Ovary (tissue), 9 donors: ENCODE data around the gene RHCG. TPM values are rescaled to one million over a fixed set of nuclear protein-coding genes. Genes with fewer than 3 reads are reported as not detected.

Experiments
- DNase-seq, 5 donors: peaks; one replicate each; pipeline ENCODE4 v3.0.0-alpha.2; 2019 to 2020
- H3K27ac ChIP-seq, 2 donors: fragments of 200-600 bp; one replicate each; pipeline versions ENCODE4 v1.5.1 to v1.8.0; 2019 to 2022
- H3K27me3 ChIP-seq: fragments of 200-600 bp; one replicate; pipeline ENCODE4 v1.8.0; 2022
- H3K36me3 ChIP-seq: fragments of 200-600 bp; sonication (generic); one replicate; pipeline ENCODE4 v1.5.1; 2019
- H3K4me1 ChIP-seq: one replicate; pipeline ENCODE4 v1.8.1; 2013; ENCODE audit warnings: mild to moderate bottlenecking, moderate library complexity; ENCODE audit not compliant: insufficient read depth
- H3K4me3 ChIP-seq: fragments of 200-600 bp; sonication (generic); one replicate; pipeline ENCODE4 v1.5.1; 2017
- H3K9me3 ChIP-seq, 2 donors: fragments of 200-600 bp in 1 of 2; sonication (generic) in 1 of 2; one replicate each; pipeline versions ENCODE4 v1.5.1 to v1.8.1; 2013 to 2019; ENCODE audit warnings: mild to moderate bottlenecking in 1 of 2, moderate library complexity in 1 of 2
- CTCF ChIP-seq, 3 donors: fragments of 450-650 bp in 2 of 3; fragments of 200-600 bp in 1 of 3; IDR thresholded peaks; one replicate each; pipeline versions ENCODE4 v1.5.1 to v1.8.0; 2016 to 2022; ENCODE audit warnings: antibody characterized with exemption in 3 of 3, mild to moderate bottlenecking in 1 of 3
- EP300 ChIP-seq: sonication (generic); formaldehyde crosslinking; IDR thresholded peaks from one replicate; pipeline ENCODE4 v1.6.1; 2017; ENCODE audit warnings: antibody characterized with exemption
- POLR2A ChIP-seq: fragments of 450-650 bp; IDR thresholded peaks from one replicate; pipeline ENCODE4 v1.6.1; 2017; ENCODE audit warnings: antibody characterized with exemption, mild to moderate bottlenecking, moderate library complexity
- WGBS, 3 donors: extraction: QIAGEN DNeasy Blood & Tissue Kit in 1 of 3; methylation state at CpG; one replicate each; pipeline versions ENCODE4 v1.1.5 to v1.1.7; 2013 to 2017; 5-methylcytosine and 5-hydroxymethylcytosine counted together
- intact Hi-C, 4 donors: fragments of 100-400 bp; cut with DNase I; formaldehyde crosslinking; loops; one replicate each; pipeline versions ENCODE4 v1.11.0 to v1.15.1; 2022 to 2023
- polyA plus RNA-seq, 2 donors: library from polyadenylated mRNA; stranded (reverse); fragments of 200-250 nt in 1 of 2; fragments of 350-450 nt in 1 of 2; fragmentation: Illumina TruSeq in 1 of 2; extraction: RNeasy Lipid Tissue Mini Kit (QIAGEN cat#74804) in 1 of 2; gene quantifications; one replicate each; pipeline ENCODE4 v1.2.3, GENCODE V29; 2013 to 2014
- total RNA-seq, 7 donors: library from RNA; depleted of rRNA in 2 of 7; stranded (reverse); fragments of >200 nt in 2 of 7; fragmentation: NEBNext Ultra II Directional in 3 of 7; extraction: Animal tissue kit (Norgen Biotek cat#: 25700) in 3 of 7; gene quantifications; one replicate each; pipeline versions ENCODE4 v1.1.0 to v1.2.4, GENCODE V29; 2016 to 2023
- donor health status: DM: no; HTN: no; CAD: no; lungs with moderate emphysema.
- donor health status: DM: no; HTN: no; CAD: no.
- donor health status: Bipolar disorder and iron deficiency.
- donor health status: DM: yes; HTN: yes; CAD: no.
- donor health status: DM: no; HTN: no; CAD: no.
- donor health status: DM: yes; HTN: yes; CAD: no.

RHCG gene
- total and polyA plus RNA-seq, 9 donors = 0.23 to 0.67 TPM; not detected in 7

GRCh38 chr15:89444241-89445225 is 51.9 kb downstream of the RHCG start:
- no peak for TF ChIP-seq CTCF (IDR thresholded peaks at IDR 0.05)
- no peak for TF ChIP-seq EP300
- no peak for TF ChIP-seq POLR2A
- Histone ChIP-seq H3K4me1 (no peaks in the 10 kb centered on the region), H3K4me3 (no peak overlapping the region), H3K27me3 (no peaks in the 10 kb centered on the region), H3K9me3 (no peaks in the 10 kb centered on the region), H3K36me3 (no peaks in the 10 kb centered on the region), H3K27ac (no peak overlapping the region)
- intact Hi-C loops = no loop called here
- WGBS, 3 donors = 19 to 23% (median 21%) methylated on average over 17 of the region's 17 CpGs
- DNase-seq = no peak

- Histone ChIP-seq H3K36me3 (no peaks in the 10 kb centered on the region), H3K4me1 (no peaks in the 10 kb centered on the region), H3K9me3 (no peaks in the 10 kb centered on the region), H3K27ac (no peak overlapping the region), H3K4me3 (no peak overlapping the region), H3K27me3 (no peaks in the 10 kb centered on the region)
- intact Hi-C loops = no loop called here
- TF ChIP-seq CTCF (IDR thresholded peaks at IDR 0.05) = no peak
- TF ChIP-seq EP300 = no peak
- no peak for TF ChIP-seq POLR2A
- 42 to 55% (median 44%) methylated on average over 3 of the region's 3 CpGs for WGBS, 3 donors
- no peak for DNase-seq
These were observed 52.8 kb downstream of the RHCG start for GRCh38 chr15:89443581-89443980.

- 53 to 57% (median 54%) methylated on average over 17 to 19 of the region's 19 CpGs for WGBS, 3 donors
These were observed 53.6 kb downstream of the RHCG start for GRCh38 chr15:89442671-89443307.

More at GRCh38 chr15:89442671-89443307, 53.6 kb downstream of the RHCG start:
- no peak for DNase-seq
- H3K27me3 ChIP-seq = no peaks in the 10 kb centered on the region
- intact Hi-C loops = no loop called here
- no peak for TF ChIP-seq POLR2A
- no peak for TF ChIP-seq CTCF (IDR thresholded peaks at IDR 0.05)
- no peak for TF ChIP-seq EP300
- H3K4me1 ChIP-seq = no peaks in the 10 kb centered on the region
- H3K4me3 ChIP-seq = no peak overlapping the region
- H3K9me3 ChIP-seq = no peaks in the 10 kb centered on the region
- no peak overlapping the region for H3K27ac ChIP-seq
- H3K36me3 ChIP-seq = no peaks in the 10 kb centered on the region
